ENCODE data around the gene PIK3C2G. TPM values are rescaled to one million over a fixed set of nuclear protein-coding genes. Genes with fewer than 3 reads are reported as not detected.

PIK3C2G gene
- total and polyA plus RNA-seq, 2 of the 13 experiments (the other 11 are each of a cell fraction or from before 2014, with no cell fraction given) = not detected

- TF ChIP-seq BCL3 (CRISPR knock-in tag; IDR thresholded peaks at IDR 0.05) (no peak), PHF8 (CRISPR knock-in tag; IDR thresholded peaks at IDR 0.05) (no peak), ZNF138 (CRISPR knock-in tag; IDR thresholded peaks at IDR 0.05; ENCODE audit: low read depth) (no peak), SIN3A (IDR thresholded peaks at IDR 0.05; ENCODE audit: borderline replicate concordance, low read depth, low read length) (no peak), ARHGAP35 (CRISPR knock-in tag; IDR thresholded peaks at IDR 0.05; ENCODE audit: borderline replicate concordance) (no peak), NFAT5 (CRISPR knock-in tag; IDR thresholded peaks at IDR 0.05) (no peak), SP140L (CRISPR knock-in tag; IDR thresholded peaks at IDR 0.05; ENCODE audit: borderline replicate concordance) (no peak), HHEX (CRISPR knock-in tag; IDR thresholded peaks at IDR 0.05) (no peak), SAFB2 (CRISPR knock-in tag; IDR thresholded peaks at IDR 0.05; ENCODE audit: borderline replicate concordance, low read depth) (no peak)
These were observed 215.5 kb downstream of the PIK3C2G start (continued) for GRCh38 chr12:18476861-18477260.
